SK-N-SH treated with all-trans-retinoic acid at 6 μM for 48 hours (cell line): Measurements from ENCODE around the gene GABBR2.

Experiments
- ATAC-seq: fragments of 200-7000 bp; cut with Tn5 transposase; 3 replicates; pipeline ENCODE4 v1.9.1; 2020; ENCODE audit warnings: mild to moderate bottlenecking, moderate library complexity
- ARNTL ChIP-seq: fragments of 450-650 bp; formaldehyde crosslinking; IDR thresholded peaks from 2 replicates; pipeline ENCODE4 v1.5.0; 2020; ENCODE audit warnings: low read depth, mild to moderate bottlenecking, moderate library complexity, borderline replicate concordance
- BACH2 ChIP-seq: fragments of 250-450 bp; sonication (Bioruptor Pico); IDR thresholded peaks from 2 replicates; pipeline ENCODE4 v1.9.0; 2021; ENCODE audit warnings: mild to moderate bottlenecking, borderline replicate concordance
- CREB5 ChIP-seq: fragments of 250-450 bp; sonication (Bioruptor Pico); IDR thresholded peaks from 2 replicates; pipeline ENCODE4 v1.5.1; 2020; ENCODE audit warnings: low read depth, mild to moderate bottlenecking, moderate library complexity
- CSDC2 ChIP-seq: fragments of 250-450 bp; sonication (Bioruptor Pico); IDR thresholded peaks from 2 replicates; pipeline ENCODE4 v1.5.0; 2020; ENCODE audit warnings: mild to moderate bottlenecking, moderate library complexity
- CSRNP3 ChIP-seq: fragments of 250-450 bp; sonication (Bioruptor Pico); IDR thresholded peaks from 2 replicates; pipeline ENCODE4 v1.5.1; 2021; ENCODE audit warnings: mild to moderate bottlenecking, moderate library complexity
- ESRRG ChIP-seq: fragments of 250-450 bp; sonication (Bioruptor Pico); IDR thresholded peaks from 2 replicates; pipeline ENCODE4 v1.6.1; 2021; ENCODE audit warnings: mild to moderate bottlenecking
- GLIS3 ChIP-seq: fragments of 250-450 bp; sonication (Bioruptor Pico); IDR thresholded peaks from 2 replicates; pipeline ENCODE4 v1.5.0; 2020; ENCODE audit warnings: mild to moderate bottlenecking, moderate library complexity
- ISL1 ChIP-seq: fragments of 250-450 bp; sonication (Bioruptor Pico); IDR thresholded peaks from 2 replicates; pipeline ENCODE4 v2.1.2; 2022; ENCODE audit warnings: mild to moderate bottlenecking, moderate library complexity
- OSR1 ChIP-seq: fragments of 250-450 bp; sonication (Bioruptor Pico); IDR thresholded peaks from 2 replicates; pipeline ENCODE4 v1.8.0; 2022; ENCODE audit warnings: moderate library complexity, mild to moderate bottlenecking, inconsistent platforms
- PATZ1 ChIP-seq: fragments of 250-450 bp; sonication (Bioruptor Pico); IDR thresholded peaks from 2 replicates; pipeline ENCODE4 v1.8.0; 2020; ENCODE audit warnings: mild to moderate bottlenecking, moderate library complexity, borderline replicate concordance
- POU6F1 ChIP-seq: fragments of 250-450 bp; sonication (Bioruptor Pico); IDR thresholded peaks from 2 replicates; pipeline ENCODE4 v1.8.0; 2021; ENCODE audit warnings: low read depth, mild to moderate bottlenecking, moderate library complexity, borderline replicate concordance
- PPARA ChIP-seq: fragments of 250-450 bp; sonication (Bioruptor Pico); IDR thresholded peaks from 2 replicates; pipeline ENCODE4 v1.5.0; 2020; ENCODE audit warnings: mild to moderate bottlenecking, borderline replicate concordance
- SNAI2 ChIP-seq: fragments of 250-450 bp; sonication (Bioruptor Pico); IDR thresholded peaks from 2 replicates; pipeline ENCODE4 v1.5.0; 2020; ENCODE audit warnings: mild to moderate bottlenecking, moderate library complexity
- TCF4 ChIP-seq: fragments of 250-450 bp; sonication (Bioruptor Pico); IDR thresholded peaks from 2 replicates; pipeline ENCODE4 v1.8.0; 2021; ENCODE audit warnings: mild to moderate bottlenecking, moderate library complexity, borderline replicate concordance
- TOX ChIP-seq: fragments of 250-450 bp; sonication (Bioruptor Pico); IDR thresholded peaks from 2 replicates; pipeline ENCODE4 v1.8.0; 2021; ENCODE audit warnings: mild to moderate bottlenecking, moderate library complexity, borderline replicate concordance
- TSHZ2 ChIP-seq: fragments of 250-450 bp; sonication (Bioruptor Pico); IDR thresholded peaks from 2 replicates; pipeline ENCODE4 v1.5.0; 2020; ENCODE audit warnings: mild to moderate bottlenecking, moderate library complexity
- ZC3H10 ChIP-seq: fragments of 250-450 bp; sonication (Bioruptor Pico); IDR thresholded peaks from 2 replicates; pipeline ENCODE4 v1.5.1; 2021; ENCODE audit warnings: mild to moderate bottlenecking, moderate library complexity
- ZFP3 ChIP-seq: fragments of 250-450 bp; sonication (Bioruptor Pico); IDR thresholded peaks from 2 replicates; pipeline ENCODE4 v1.5.0; 2020; ENCODE audit warnings: mild to moderate bottlenecking, moderate library complexity
- ZFP30 ChIP-seq: fragments of 450-650 bp; formaldehyde crosslinking; IDR thresholded peaks from 2 replicates; pipeline ENCODE4 v1.5.0; 2022; ENCODE audit warnings: mild to moderate bottlenecking, moderate library complexity
- ZNF565 ChIP-seq: fragments of 450-650 bp; formaldehyde crosslinking; conservative IDR thresholded peaks from 2 replicates; pipeline ENCODE4 v1.5.0; 2020; ENCODE audit warnings: low read depth, mild to moderate bottlenecking, moderate library complexity
- ZNF70 ChIP-seq: fragments of 450-650 bp; formaldehyde crosslinking; IDR thresholded peaks from 2 replicates; pipeline ENCODE4 v1.5.0; 2020; ENCODE audit warnings: mild to moderate bottlenecking, moderate library complexity
- ZNF8 ChIP-seq: fragments of 450-650 bp; formaldehyde crosslinking; IDR thresholded peaks from 2 replicates; pipeline ENCODE4 v1.5.0; 2020; ENCODE audit warnings: mild to moderate bottlenecking, moderate library complexity

GABBR2 gene

GRCh38 chr9:98364086-98364485, 344.6 kb downstream of the GABBR2 start:
- TF ChIP-seq ZC3H10 (CRISPR knock-in tag) (no peak), TOX (CRISPR knock-in tag) (no peak), SNAI2 (CRISPR knock-in tag) (no peak), ZNF8 (CRISPR knock-in tag) (no peak), OSR1 (CRISPR knock-in tag) (no peak), ZFP30 (CRISPR knock-in tag) (no peak), ZNF70 (CRISPR knock-in tag) (no peak), POU6F1 (CRISPR knock-in tag) (no peak), PPARA (CRISPR knock-in tag) (no peak), CSRNP3 (CRISPR knock-in tag) (no peak), ZNF565 (CRISPR knock-in tag) (no peak), TSHZ2 (CRISPR knock-in tag) (no peak), ISL1 (CRISPR knock-in tag) (no peak), TCF4 (CRISPR knock-in tag) (no peak), ESRRG (CRISPR knock-in tag) (no peak), CSDC2 (CRISPR knock-in tag) (no peak), ZFP3 (CRISPR knock-in tag) (no peak), BACH2 (CRISPR knock-in tag) (no peak), CREB5 (CRISPR knock-in tag) (no peak), ARNTL (no peak)
- TF ChIP-seq, all 23 proteins: peak for 0
- ATAC-seq = no peak

GRCh38 chr9:98363644-98364043, 345.1 kb downstream of the GABBR2 start:
- TF ChIP-seq ZNF565 (CRISPR knock-in tag) = no peak
- TF ChIP-seq GLIS3 (CRISPR knock-in tag) = no peak
- no peak for TF ChIP-seq BACH2 (CRISPR knock-in tag)
- TF ChIP-seq PPARA (CRISPR knock-in tag) = no peak
- TF ChIP-seq CSRNP3 (CRISPR knock-in tag) = no peak
- no peak for TF ChIP-seq PATZ1 (CRISPR knock-in tag)
- TF ChIP-seq SNAI2 (CRISPR knock-in tag) = no peak
- no peak for ATAC-seq
